A549 (cell line): ENCODE data around the gene COA7. TPM values are rescaled to one million over a fixed set of nuclear protein-coding genes. Genes with fewer than 3 reads are reported as not detected.

ENCODE experiments used
- ATAC-seq, 2 experiments: fragments of 200-7000 bp in 1 of 2; fragments of >200 bp in 1 of 2; cut with Nextera tagmentation in 1 of 2; cut with Tn5 transposase in 1 of 2; 3 replicates each; pipeline versions ENCODE4 v1.8.0 to v1.9.1; 2018 to 2020; ENCODE audit warnings: mild to moderate bottlenecking in 1 of 2, moderate library complexity in 1 of 2
- CTCF ChIA-PET: fragments of 300-600 bp; sonication (Branson Sonifier 250); formaldehyde crosslinking; extraction: SDS; loops from one replicate; lab custom pipeline; 2021; ENCODE audit warnings: antibody characterized with exemption, inconsistent platforms; lab: Yijun Ruan, JAX
- POLR2A ChIA-PET: fragments of 350-600 bp; formaldehyde crosslinking; extraction: SDS; loops from one replicate; lab custom pipeline; 2021; ENCODE audit warnings: antibody characterized with exemption, inconsistent platforms; lab: Yijun Ruan, JAX
- DNase-seq, 2 experiments: peaks; one replicate each; pipeline versions ENCODE4 v3.0.0 to v3.0.0-alpha.2; 2011 to 2016; ENCODE audit warnings: low read depth in 1 of 2, low spot score in 1 of 2
- FAIRE-seq: peaks from 2 replicates; lab custom pipeline; 2011; peaks lifted over from hg19 to GRCh38; lab: Jason Lieb, UNC
- H3K27ac ChIP-seq, 2 experiments: fragments of >200 bp; sonication (Bioruptor Twin); formaldehyde crosslinking; 3 replicates each; pipeline ENCODE4 v1.5.1; 2016 to 2017
- H3K4me1 ChIP-seq: fragments of >200 bp; sonication (Bioruptor Twin); formaldehyde crosslinking; 3 replicates; pipeline ENCODE4 v1.6.1; 2016
- H3K4me2 ChIP-seq: fragments of >200 bp; sonication (Bioruptor Twin); formaldehyde crosslinking; 3 replicates; pipeline ENCODE4 v1.6.1; 2016
- H3K4me3 ChIP-seq: fragments of >200 bp; sonication (Bioruptor Twin); formaldehyde crosslinking; 3 replicates; pipeline ENCODE4 v1.5.1; 2016
- H3K9me3 ChIP-seq: fragments of >200 bp; sonication (Bioruptor Twin); formaldehyde crosslinking; 3 replicates; pipeline ENCODE4 v1.6.1; 2016
- BHLHE40 ChIP-seq: IDR thresholded peaks from 2 replicates; pipeline ENCODE4 v1.6.1; 2012; ENCODE audit warnings: low read depth, low read length, inconsistent platforms
- CBX8 ChIP-seq: fragments of 200-600 bp; sonication (generic); IDR thresholded peaks from 2 replicates; pipeline ENCODE4 v1.6.1; 2016
- EHF ChIP-seq: fragments of 250-450 bp; sonication (Bioruptor Pico); IDR thresholded peaks from 2 replicates; pipeline ENCODE4 v1.5.0; 2020; ENCODE audit warnings: mild to moderate bottlenecking
- EHMT2 ChIP-seq: fragments of 200-600 bp; sonication (generic); IDR thresholded peaks from 2 replicates; pipeline ENCODE4 v1.6.1; 2016; ENCODE audit warnings: antibody characterized with exemption, low read depth, mild to moderate bottlenecking, moderate library complexity
- EP300 ChIP-seq, 2 experiments: fragments of >200 bp; sonication (Bioruptor Twin); formaldehyde crosslinking; IDR thresholded peaks; 2 replicates in 1 of 2; 3 replicates in 1 of 2; pipeline ENCODE4 v1.6.1; 2016 to 2017
- FOXS1 ChIP-seq: fragments of 250-450 bp; sonication (Bioruptor Pico); IDR thresholded peaks from 2 replicates; pipeline ENCODE4 v1.5.0; 2020; ENCODE audit warnings: mild to moderate bottlenecking, moderate library complexity
- HDAC2 ChIP-seq: fragments of 200-600 bp; sonication (generic); IDR thresholded peaks from 2 replicates; pipeline ENCODE4 v1.6.1; 2016
- HEYL ChIP-seq: fragments of 250-450 bp; sonication (Bioruptor Pico); IDR thresholded peaks from 2 replicates; pipeline ENCODE4 v1.8.0; 2021; ENCODE audit warnings: mild to moderate bottlenecking, moderate library complexity
- HOXB13 ChIP-seq: fragments of 250-450 bp; sonication (Bioruptor Pico); IDR thresholded peaks from 2 replicates; pipeline ENCODE4 v1.5.0; 2020; ENCODE audit warnings: low read depth, mild to moderate bottlenecking, moderate library complexity
- JUN ChIP-seq, 2 experiments: fragments of >200 bp; sonication (Bioruptor Twin); formaldehyde crosslinking; IDR thresholded peaks; 2 replicates in 1 of 2; 3 replicates in 1 of 2; pipeline ENCODE4 v1.6.1; 2016 to 2017
- JUNB ChIP-seq: fragments of >200 bp; sonication (Bioruptor Twin); formaldehyde crosslinking; IDR thresholded peaks from 2 replicates; pipeline ENCODE4 v1.6.1; 2016
- KDM5A ChIP-seq: fragments of 200-600 bp; sonication (generic); IDR thresholded peaks from 2 replicates; pipeline ENCODE4 v1.6.1; 2016; ENCODE audit warnings: antibody characterized with exemption, mild to moderate bottlenecking
- MAFK ChIP-seq: fragments of 450-650 bp; IDR thresholded peaks from 2 replicates; pipeline ENCODE4 v1.6.1; 2014; ENCODE audit not compliant: partially characterized antibody
- MAX ChIP-seq: IDR thresholded peaks from 2 replicates; pipeline ENCODE4 v1.6.1; 2012
- MYC ChIP-seq: IDR thresholded peaks from 2 replicates; pipeline ENCODE4 v1.6.1; 2012; ENCODE audit warnings: mild to moderate bottlenecking, inconsistent platforms, low read length, improper control_type of control experiment, borderline replicate concordance
- NFE2L2 ChIP-seq: fragments of 150-350 bp; conservative IDR thresholded peaks from 2 replicates; pipeline ENCODE4 v1.6.1; 2014; ENCODE audit warnings: low read length
- NPAS2 ChIP-seq: fragments of 250-450 bp; sonication (Bioruptor Pico); IDR thresholded peaks from 2 replicates; pipeline ENCODE4 v1.8.0; 2022; ENCODE audit warnings: mild to moderate bottlenecking, moderate library complexity, borderline replicate concordance
- NR3C1 ChIP-seq: fragments of >200 bp; sonication (Bioruptor Twin); formaldehyde crosslinking; IDR thresholded peaks from 3 replicates; pipeline ENCODE4 v1.6.1; 2017
- PHF8 ChIP-seq: fragments of 200-600 bp; sonication (generic); IDR thresholded peaks from 2 replicates; pipeline ENCODE4 v1.6.1; 2016; ENCODE audit warnings: low read depth, mild to moderate bottlenecking, antibody characterized with exemption, moderate library complexity, borderline replicate concordance
- RAD21 ChIP-seq, 2 experiments: fragments of >200 bp in 1 of 2; sonication (Bioruptor Twin) in 1 of 2; formaldehyde crosslinking in 1 of 2; IDR thresholded peaks in 1 of 2; conservative IDR thresholded peaks in 1 of 2; 2 replicates in 1 of 2; 3 replicates in 1 of 2; pipeline ENCODE4 v1.6.1; 2012 to 2018; ENCODE audit warnings: inconsistent platforms in 1 of 2
- RARB ChIP-seq: fragments of 250-450 bp; sonication (Bioruptor Pico); IDR thresholded peaks from 2 replicates; pipeline ENCODE4 v1.8.0; 2021; ENCODE audit warnings: mild to moderate bottlenecking, moderate library complexity
- SMC3 ChIP-seq: fragments of >200 bp; sonication (Bioruptor Twin); formaldehyde crosslinking; IDR thresholded peaks from 3 replicates; pipeline ENCODE4 v1.6.1; 2018; ENCODE audit warnings: inconsistent platforms
- TFCP2L1 ChIP-seq: fragments of 250-450 bp; sonication (Bioruptor Pico); IDR thresholded peaks from 2 replicates; pipeline ENCODE4 v1.5.0; 2021; ENCODE audit warnings: mild to moderate bottlenecking
- WGBS: methylation state at CpG from one replicate; pipeline ENCODE4 v1.1.6; 2017; ENCODE audit errors: missing lambda C conversion rate; 5-methylcytosine and 5-hydroxymethylcytosine counted together
- polyA plus RNA-seq, 4 experiments: library from polyadenylated mRNA; depleted of rRNA in 3 of 4; stranded (reverse); fragments of >200 nt; fragmentation: RNase III in 1 of 4; extraction: RNeasy Plus Mini Kit Qiagen cat#74134 plus additional on column Dnase treatment in 1 of 4; gene quantifications; 2 replicates in 3 of 4; 3 replicates in 1 of 4; pipeline ENCODE4 v1.2.3, GENCODE V29; 2011 to 2017
- TF ChIP-seq, protein P1 (sequence below): fragments of 250-450 bp; sonication (Bioruptor Pico); IDR thresholded peaks from 2 replicates; pipeline ENCODE4 v1.5.0; 2020; ENCODE audit warnings: low read depth, mild to moderate bottlenecking, moderate library complexity

The COA7 gene
- polyA plus RNA-seq, 2 of the 4 experiments (the other 2 are of a cell fraction) = 18.1 to 22.0 TPM

- no peak overlapping the region; a peak in 1 of 6 replicates for H3K27ac ChIP-seq
- peaks cover 7% of the 10 kb centered on the region; the same call in 2 of the 3 replicates for H3K4me1 ChIP-seq
- no peak for FAIRE-seq
- H3K4me2 ChIP-seq = no peak overlapping the region
- no peaks in the 10 kb centered on the region for H3K9me3 ChIP-seq
- no peak overlapping the region for H3K4me3 ChIP-seq
- ChIA-PET POLR2A (no interaction called here), CTCF (interaction anchor here (0.6 kb wide), 1 partner anchor 86 kb away, joined by 3 read pairs; no protein-coding TSS in a partner anchor)
- ATAC-seq = no peak
- no peak for DNase-seq
- TF ChIP-seq EHMT2 (no peak), MAX (no peak)
These were observed 44.1 kb downstream of the COA7 start for GRCh38 chr1:52654063-52654462.

GRCh38 chr1:52653207-52653849, 44.8 kb downstream of the COA7 start:
- ChIA-PET CTCF (interaction anchor here (0.6 kb wide), 2 partner anchors 86 to 100 kb away, joined by 3 read pairs; partner anchors contain the start of gene TUT4), POLR2A (interaction anchor here (0.7 kb wide), 1 partner anchor 15 kb away, joined by 3 read pairs; no protein-coding TSS in a partner anchor)
- Histone ChIP-seq H3K27ac (no peak overlapping the region), H3K4me1 (0 out of 3 replicates have a peak, but pooled peaks cover 3% of the 10 kb centered on the region), H3K4me2 (no peak overlapping the region), H3K9me3 (no peaks in the 10 kb centered on the region), H3K4me3 (no peak overlapping the region)
- DNase-seq (no peak), FAIRE-seq (no peak), ATAC-seq (no peak)
- no peak for TF ChIP-seq EP300 (IDR thresholded peaks at IDR 0.05)
- peak; percentile 9 for TF ChIP-seq MAFK
- TF ChIP-seq JUNB = no peak
- no peak for TF ChIP-seq SMC3
- 81% methylated on average over 5 of the region's 5 CpGs for WGBS

- POLR2A ChIA-PET = no interaction called here
- ATAC-seq = no peak
- H3K27ac ChIP-seq = no peak overlapping the region
These were observed 46.2 kb downstream of the COA7 start for GRCh38 chr1:52651904-52652303.

GRCh38 chr1:52645261-52645660, 52.9 kb downstream of the COA7 start:
- POLR2A ChIA-PET = no interaction called here
- TF ChIP-seq HDAC2 = no peak
- TF ChIP-seq FOXS1 (CRISPR knock-in tag) = no peak
- no peak for TF ChIP-seq RAD21 (conservative IDR thresholded peaks at IDR 0.05 in 1 of 2, IDR thresholded peaks at IDR 0.05 in 1 of 2)
- TF ChIP-seq HEYL (CRISPR knock-in tag) = no peak
- TF ChIP-seq EHMT2 = no peak
- no peak for TF ChIP-seq TFCP2L1 (CRISPR knock-in tag)
- TF ChIP-seq NR3C1 = no peak
- no peak for TF ChIP-seq EHF (CRISPR knock-in tag)
- TF ChIP-seq NFE2L2 = no peak
- TF ChIP-seq MYC = no peak
- TF ChIP-seq JUNB = no peak
- no peak for TF ChIP-seq RARB (CRISPR knock-in tag)
- TF ChIP-seq HOXB13 = no peak
- no peak for TF ChIP-seq JUN (IDR thresholded peaks at IDR 0.05)
- TF ChIP-seq EP300 (IDR thresholded peaks at IDR 0.05) = no peak
- no peak for TF ChIP-seq NPAS2 (CRISPR knock-in tag)
- TF ChIP-seq, protein P1, sequence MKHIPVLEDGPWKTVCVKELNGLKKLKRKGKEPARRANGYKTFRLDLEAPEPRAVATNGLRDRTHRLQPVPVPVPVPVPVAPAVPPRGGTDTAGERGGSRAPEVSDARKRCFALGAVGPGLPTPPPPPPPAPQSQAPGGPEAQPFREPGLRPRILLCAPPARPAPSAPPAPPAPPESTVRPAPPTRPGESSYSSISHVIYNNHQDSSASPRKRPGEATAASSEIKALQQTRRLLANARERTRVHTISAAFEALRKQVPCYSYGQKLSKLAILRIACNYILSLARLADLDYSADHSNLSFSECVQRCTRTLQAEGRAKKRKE = no peak
- TF ChIP-seq, all 56 proteins: peak for 0
- no peak overlapping the region for H3K27ac ChIP-seq
- H3K4me3 ChIP-seq = no peak overlapping the region
- FAIRE-seq = no peak
- WGBS = 59% methylated on average over 6 of the region's 6 CpGs
- no peaks in the 10 kb centered on the region for H3K9me3 ChIP-seq
- H3K4me2 ChIP-seq = no peak overlapping the region
- ATAC-seq = no peak
- H3K4me1 ChIP-seq = no peaks in the 10 kb centered on the region
- no peak for DNase-seq
- CTCF ChIA-PET = no interaction called here

More at GRCh38 chr1:52651904-52652303, 46.2 kb downstream of the COA7 start:
- TF ChIP-seq BHLHE40 = no peak
- no peak for TF ChIP-seq FOXS1 (CRISPR knock-in tag)
- TF ChIP-seq KDM5A = no peak
- no peak for TF ChIP-seq CBX8
- TF ChIP-seq PHF8 = no peak
- no peak for TF ChIP-seq SMC3
- TF ChIP-seq, all 56 proteins: peak for 0
- Histone ChIP-seq H3K4me1 (0 out of 3 replicates have a peak, but pooled peaks cover 3% of the 10 kb centered on the region), H3K4me2 (no peak overlapping the region), H3K4me3 (no peak overlapping the region), H3K9me3 (no peaks in the 10 kb centered on the region)
- WGBS = 16% methylated on average over 1 of the region's 1 CpG
- CTCF ChIA-PET = no interaction called here
- FAIRE-seq (no peak), DNase-seq (no peak)
